ENCODE data around the gene TNFSF4.

- TF ChIP-seq EZH2 (IDR thresholded peaks at IDR 0.05; ENCODE audit: borderline replicate concordance, insufficient read depth, low read length, poor library complexity, severe bottlenecking) (no peak), CTCF (IDR thresholded peaks at IDR 0.05; ENCODE audit: poor library complexity, severe bottlenecking) (no peak), REST (IDR thresholded peaks at IDR 0.05; ENCODE audit: borderline replicate concordance) (no peak)
Measured at GRCh38 chr1:173162601-173163000, 44.5 kb downstream of the TNFSF4 start.
